ENCODE data around the gene PSMB10. TPM values are rescaled to one million over a fixed set of nuclear protein-coding genes. Genes with fewer than 3 reads are reported as not detected.

Gene PSMB10
- total RNA-seq, 1 experiment from 2014 or later: 41.0 TPM

DNA sequence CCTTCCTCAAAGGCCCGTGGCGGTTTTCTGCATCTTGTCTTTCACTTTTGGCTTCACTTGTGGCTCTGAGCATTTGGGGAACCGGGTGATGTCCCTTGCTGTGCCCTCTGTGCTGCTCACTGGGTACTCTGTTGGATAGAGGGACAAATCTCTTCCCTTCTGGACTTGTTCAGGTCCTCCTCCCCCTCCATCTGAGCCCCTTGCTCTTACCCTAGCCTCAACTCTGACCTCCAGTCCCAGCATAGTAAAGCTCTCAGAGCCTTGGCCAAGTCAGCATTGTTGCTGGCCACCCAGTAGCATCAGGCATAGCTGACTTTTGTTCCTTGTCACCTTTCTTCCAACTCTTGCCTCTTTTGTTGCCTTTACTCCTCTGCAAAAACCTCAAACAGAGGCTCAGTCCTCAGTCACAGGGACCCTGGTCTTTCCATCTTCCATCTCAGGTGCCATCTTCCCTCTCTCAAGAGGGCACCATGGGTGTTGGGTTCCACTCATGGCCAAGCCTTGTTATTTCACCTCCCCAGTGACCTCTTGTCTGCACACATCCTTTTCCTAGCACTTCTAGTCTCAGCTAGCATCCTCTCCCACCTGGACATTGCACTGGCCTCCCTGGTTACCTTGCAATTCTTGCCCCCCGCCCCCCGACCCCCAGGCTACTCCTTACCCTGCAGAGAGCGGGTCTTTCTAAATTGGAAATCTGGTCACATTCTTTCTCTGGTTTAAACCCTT is 393 bp upstream of the PSMB10 start:
- H4K20me1 ChIP-seq (ENCODE audit: insufficient read depth): no peaks in the 10 kb centered on the region
- no peak overlapping the region for H2AFZ ChIP-seq (ENCODE audit: low read depth, low read length, poor library complexity, severe bottlenecking)
- ChIA-PET CTCF (interaction anchor here (1.4 kb wide), 1 partner anchor 104 kb away, joined by 3 read pairs; no protein-coding TSS in a partner anchor), POLR2A (no interaction called here), RAD21 (ENCODE audit: low non-redundant PET in 1 of 2, low total read pairs in 2 of 2, uncharacterized antibody in 2 of 2, unreplicated experiment in 2 of 2) (no interaction called here)
- DNase-seq (ENCODE audit: low read depth, low spot score) (no peak), ATAC-seq (no peak)
- TF ChIP-seq ZBTB33 (IDR thresholded peaks at IDR 0.05; ENCODE audit: extremely low read depth, insufficient replicate concordance, low read length): no peak
- peak; percentile 31; the same call in 1 of the 2 replicates for TF ChIP-seq POLR2AphosphoS5 (IDR thresholded peaks at IDR 0.05; ENCODE audit: low read depth, low read length)
- peak overlapping the region; percentile 70 to 82 for H3K4me3 ChIP-seq (replicated peaks in 1 of 2; ENCODE audit: low read depth in 1 of 2, low read length in 2 of 2)
- peaks cover 0 to 8% of the 10 kb centered on the region in 2 experiments; a peak in 1 of 4 replicates for H3K36me3 ChIP-seq (ENCODE audit: control insufficient read depth in 1 of 2, insufficient read depth in 2 of 2, low read length in 2 of 2)
- intact Hi-C loops (cut with micrococcal nuclease): loop anchor here (5.0 to 10.0 kb wide), 2 partner anchors 120 to 412 kb away; partner anchors contain the start of gene RIPOR1
- H3K9me2 ChIP-seq (ENCODE audit: insufficient read depth): no peaks in the 10 kb centered on the region
- no peaks in the 10 kb centered on the region for H3K27me3 ChIP-seq (ENCODE audit: insufficient read depth, low read length)
- peak overlapping the region; percentile 98 for H3K4me2 ChIP-seq (ENCODE audit: low read length)
- H3K9ac ChIP-seq (ENCODE audit: low read length): peak overlapping the region; percentile 85
- peaks cover 33% of the 10 kb centered on the region for H3K79me2 ChIP-seq (ENCODE audit: insufficient read depth, low read length)
- H3K27ac ChIP-seq (ENCODE audit: low read depth, low read length): peak overlapping the region; percentile 83
- no TSS peak for BruUV-seq (replicated peaks)
- peaks cover 3 to 39% of the 10 kb centered on the region in 2 experiments; a peak in 3 of 4 replicates for H3K4me1 ChIP-seq (ENCODE audit: control insufficient read depth in 1 of 2, insufficient read depth in 2 of 2, low read length in 2 of 2)
- no peaks in the 10 kb centered on the region for H3K9me3 ChIP-seq (ENCODE audit: control insufficient read depth in 1 of 2, insufficient read depth in 1 of 2, low read depth in 1 of 2, low read length in 2 of 2)

Measured in HCT116 (cell line).